ENCODE measurements around the gene WNK3.

- TF ChIP-seq SP1 (IDR thresholded peaks at IDR 0.05) = no peak
- TF ChIP-seq NFRKB (IDR thresholded peaks at IDR 0.05) = no peak
- TF ChIP-seq FOXA1 (IDR thresholded peaks at IDR 0.05) = no peak
- no peak for TF ChIP-seq SUZ12 (IDR thresholded peaks at IDR 0.05)
- no peak for TF ChIP-seq BHLHE40 (IDR thresholded peaks at IDR 0.05; ENCODE audit: borderline replicate concordance)
- no peak for TF ChIP-seq TARDBP (IDR thresholded peaks at IDR 0.05)
- TF ChIP-seq CTBP1 (IDR thresholded peaks at IDR 0.05; ENCODE audit: borderline replicate concordance) = no peak
- TF ChIP-seq ELF4 (IDR thresholded peaks at IDR 0.05) = no peak
- no peak for TF ChIP-seq L3MBTL2 (conservative IDR thresholded peaks at IDR 0.05)
- TF ChIP-seq FOXK2 (IDR thresholded peaks at IDR 0.05) = no peak
Measured at GRCh38 chrX:54238588-54238987, 119.3 kb downstream of the WNK3 start.
